WI38 (cell line): ENCODE results near the gene CNNM1.
A peak's percentile ranks its signal among the peaks of the same experiment; 100 is the strongest.

Experiments
- H3K4me3 ChIP-seq: 2 replicates; pipeline ENCODE4 v1.5.1; 2011; ENCODE audit warnings: low read depth, mild to moderate bottlenecking, control low read depth, low read length
- TF ChIP-seq, protein P1 (sequence below): IDR thresholded peaks from 2 replicates; pipeline ENCODE4 v1.5.1; 2012; ENCODE audit warnings: low read depth, mild to moderate bottlenecking, control low read depth, low read length

The CNNM1 gene

GRCh38 chr10:99318475-99318874 lies 10.7 kb upstream of the CNNM1 start:
- TF ChIP-seq, protein P1, sequence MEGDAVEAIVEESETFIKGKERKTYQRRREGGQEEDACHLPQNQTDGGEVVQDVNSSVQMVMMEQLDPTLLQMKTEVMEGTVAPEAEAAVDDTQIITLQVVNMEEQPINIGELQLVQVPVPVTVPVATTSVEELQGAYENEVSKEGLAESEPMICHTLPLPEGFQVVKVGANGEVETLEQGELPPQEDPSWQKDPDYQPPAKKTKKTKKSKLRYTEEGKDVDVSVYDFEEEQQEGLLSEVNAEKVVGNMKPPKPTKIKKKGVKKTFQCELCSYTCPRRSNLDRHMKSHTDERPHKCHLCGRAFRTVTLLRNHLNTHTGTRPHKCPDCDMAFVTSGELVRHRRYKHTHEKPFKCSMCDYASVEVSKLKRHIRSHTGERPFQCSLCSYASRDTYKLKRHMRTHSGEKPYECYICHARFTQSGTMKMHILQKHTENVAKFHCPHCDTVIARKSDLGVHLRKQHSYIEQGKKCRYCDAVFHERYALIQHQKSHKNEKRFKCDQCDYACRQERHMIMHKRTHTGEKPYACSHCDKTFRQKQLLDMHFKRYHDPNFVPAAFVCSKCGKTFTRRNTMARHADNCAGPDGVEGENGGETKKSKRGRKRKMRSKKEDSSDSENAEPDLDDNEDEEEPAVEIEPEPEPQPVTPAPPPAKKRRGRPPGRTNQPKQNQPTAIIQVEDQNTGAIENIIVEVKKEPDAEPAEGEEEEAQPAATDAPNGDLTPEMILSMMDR: no peak
- H3K4me3 ChIP-seq: no peak overlapping the region

DNA sequence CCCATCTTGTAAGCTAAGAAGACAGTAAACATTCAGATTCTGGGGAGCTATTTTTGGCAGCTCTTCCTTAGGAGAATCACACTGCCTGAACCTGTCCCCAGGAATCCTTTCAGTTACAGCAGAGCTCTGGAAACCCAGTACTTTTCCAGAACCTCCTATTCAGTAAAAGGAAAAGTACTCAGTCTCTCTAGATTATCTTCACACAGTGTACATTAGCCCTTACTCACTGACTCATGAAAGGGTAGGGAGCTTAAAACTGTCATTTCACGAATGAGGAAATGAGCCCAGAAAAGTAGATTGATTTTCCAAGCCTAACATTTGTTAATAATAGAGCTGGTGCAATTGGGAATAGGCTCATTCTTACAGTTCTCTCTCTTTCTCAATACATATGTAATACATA lies 3.9 kb upstream of the CNNM1 start:
- TF ChIP-seq, protein P1: no peak
- H3K4me3 ChIP-seq: no peak overlapping the region

DNA sequence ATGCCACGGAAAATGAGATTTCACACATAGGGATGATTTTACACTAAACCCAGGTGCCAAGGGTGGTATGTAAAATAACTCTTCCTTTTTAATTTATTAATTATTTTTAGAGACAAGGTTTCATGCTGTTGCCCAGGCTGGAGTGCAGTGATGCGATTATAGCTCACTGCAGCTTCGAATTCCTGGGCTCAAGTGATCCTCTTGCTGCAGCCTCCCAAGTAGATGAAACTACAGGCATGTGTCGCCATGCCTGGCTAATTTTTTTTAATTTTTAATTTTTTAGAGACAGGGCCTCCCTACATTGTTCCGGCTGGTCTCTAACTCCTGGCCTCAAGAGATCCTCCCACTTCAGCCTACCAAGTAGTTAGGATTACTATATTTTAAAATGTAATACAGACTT lies 2.3 kb upstream of the CNNM1 start:
- no peak overlapping the region for H3K4me3 ChIP-seq
- TF ChIP-seq, protein P1: no peak

DNA sequence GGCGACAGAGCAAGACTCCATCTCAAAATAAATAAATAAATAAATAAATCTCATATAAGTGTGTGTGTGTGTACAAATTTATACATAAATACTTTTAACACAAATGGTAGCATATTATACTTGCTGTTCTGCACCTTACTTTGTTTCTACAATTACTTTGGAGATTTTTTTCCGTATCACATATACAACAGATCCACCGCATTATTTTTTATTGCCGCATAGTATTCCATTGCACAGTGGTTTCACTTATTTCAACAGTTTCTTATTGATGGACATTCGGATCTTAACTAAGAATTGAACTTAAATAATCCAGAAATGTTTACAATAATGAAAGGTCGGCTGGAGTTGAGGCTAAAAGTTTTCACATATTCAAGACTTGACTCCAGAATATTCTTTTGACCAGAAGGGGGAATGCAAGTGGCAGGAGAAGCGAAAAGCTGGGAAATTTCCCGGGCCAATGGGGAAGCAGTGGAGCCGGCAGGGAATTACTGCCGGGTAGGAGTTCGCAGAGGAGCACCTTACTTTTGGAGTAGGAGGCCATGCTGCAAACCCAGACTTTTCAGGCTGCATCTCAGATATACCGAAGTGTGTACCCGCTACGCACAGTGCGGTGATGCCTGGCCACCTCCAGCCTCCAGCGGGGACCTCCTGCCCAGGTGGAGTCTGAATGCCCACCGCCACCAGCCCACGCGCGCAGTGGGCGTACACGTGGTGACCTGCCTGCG lies 415 bp upstream of the CNNM1 start:
- no peak overlapping the region for H3K4me3 ChIP-seq

GRCh38 chr10:99329554-99330346 lies 594 bp downstream of the CNNM1 start:
- TF ChIP-seq, protein P1: no peak
- H3K4me3 ChIP-seq: peak overlapping the region; percentile 10; the same call in 1 of the 2 replicates

More for the DNA sequence above, 415 bp upstream of the CNNM1 start:
- TF ChIP-seq, protein P1: no peak

DNA sequence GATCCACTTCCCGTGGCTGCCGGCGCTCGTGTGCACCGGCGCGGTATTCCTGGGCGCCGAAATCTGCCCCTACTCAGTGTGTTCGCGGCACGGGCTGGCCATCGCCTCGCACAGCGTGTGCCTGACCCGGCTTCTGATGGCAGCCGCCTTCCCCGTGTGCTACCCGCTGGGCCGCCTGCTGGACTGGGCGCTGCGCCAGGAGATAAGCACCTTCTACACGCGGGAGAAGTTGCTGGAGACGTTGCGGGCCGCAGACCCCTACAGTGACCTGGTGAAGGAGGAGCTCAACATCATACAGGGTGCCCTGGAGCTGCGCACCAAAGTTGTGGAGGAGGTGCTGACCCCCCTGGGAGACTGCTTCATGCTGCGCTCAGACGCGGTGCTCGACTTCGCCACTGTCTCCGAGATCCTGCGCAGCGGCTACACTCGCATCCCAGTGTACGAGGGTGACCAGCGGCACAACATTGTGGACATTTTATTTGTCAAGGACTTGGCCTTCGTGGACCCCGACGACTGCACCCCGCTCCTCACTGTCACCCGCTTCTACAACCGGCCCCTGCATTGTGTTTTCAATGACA lies 1.3 kb downstream of the CNNM1 start:
- no peak overlapping the region for H3K4me3 ChIP-seq
- TF ChIP-seq, protein P1: no peak
